HG02678 (cell line): ENCODE results near the gene MAML3.

Source experiments
- ATAC-seq: cut with Tn5 transposase; IDR thresholded peaks from one replicate; pipeline ENCODE4 v1.9.1; 2021; ENCODE audit warnings: mild to moderate bottlenecking, moderate library complexity; ENCODE audit not compliant: unreplicated experiment

MAML3 gene

DNA sequence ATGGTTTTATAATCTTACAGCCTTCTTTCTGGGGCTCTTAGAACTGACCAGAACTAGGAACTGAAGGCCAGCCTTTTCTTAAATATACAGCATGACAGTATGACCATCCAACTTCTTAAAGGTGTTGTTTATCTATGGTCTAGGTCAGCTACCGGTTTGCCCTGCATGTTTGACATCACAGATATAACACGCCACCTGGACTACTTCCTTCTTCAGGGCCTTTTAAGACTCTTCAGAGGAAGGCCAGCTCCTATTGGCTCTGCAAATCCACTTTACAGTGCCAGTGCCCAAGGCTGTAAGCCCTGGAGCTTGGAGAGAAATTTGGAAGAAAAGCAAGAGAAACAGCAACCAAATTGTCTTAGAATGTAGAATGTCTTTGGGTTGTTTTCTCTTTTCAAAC lies 302.9 kb downstream of the MAML3 start:
- no peak for ATAC-seq

DNA sequence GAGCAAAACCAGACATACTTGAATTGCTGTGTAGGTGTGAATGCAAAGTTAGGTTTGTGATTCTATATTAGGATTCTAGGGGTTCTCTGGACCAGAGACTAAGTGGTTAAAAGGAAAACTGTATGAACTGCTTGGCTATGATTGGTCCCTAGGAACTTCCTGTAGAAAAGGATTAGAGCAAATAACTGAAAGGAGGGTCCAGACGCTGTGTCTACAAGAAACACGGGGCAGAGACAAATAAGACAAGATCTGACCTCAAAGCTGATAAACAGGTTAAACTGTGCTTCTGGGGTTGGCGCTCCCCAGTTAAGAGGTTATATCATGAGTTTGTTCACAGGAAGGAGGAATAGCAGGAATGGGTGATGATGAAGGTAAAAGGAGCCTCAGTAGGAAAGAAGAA lies 304.8 kb downstream of the MAML3 start:
- no peak for ATAC-seq

DNA sequence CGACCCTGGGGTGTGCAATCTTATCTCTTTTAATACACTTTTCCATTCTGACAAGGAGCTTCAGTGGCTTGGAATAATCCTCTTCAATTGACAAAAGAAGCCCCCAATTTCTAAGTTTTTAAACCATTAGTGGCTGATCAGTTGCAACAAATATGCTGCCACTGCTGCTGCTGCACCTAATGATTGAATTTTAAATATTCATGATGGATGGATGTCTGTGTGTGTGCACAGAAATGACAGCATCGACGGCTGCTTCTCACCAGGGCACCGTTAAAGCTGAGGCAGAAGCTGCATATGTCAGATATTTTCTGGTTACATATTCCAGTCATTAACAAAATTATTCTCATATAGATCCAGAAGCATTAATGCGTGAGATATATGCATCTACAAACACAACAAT lies 306.0 kb downstream of the MAML3 start:
- ATAC-seq = no peak

GRCh38 chr4:139847602-139848001 lies 306.4 kb downstream of the MAML3 start:
- ATAC-seq = no peak

DNA sequence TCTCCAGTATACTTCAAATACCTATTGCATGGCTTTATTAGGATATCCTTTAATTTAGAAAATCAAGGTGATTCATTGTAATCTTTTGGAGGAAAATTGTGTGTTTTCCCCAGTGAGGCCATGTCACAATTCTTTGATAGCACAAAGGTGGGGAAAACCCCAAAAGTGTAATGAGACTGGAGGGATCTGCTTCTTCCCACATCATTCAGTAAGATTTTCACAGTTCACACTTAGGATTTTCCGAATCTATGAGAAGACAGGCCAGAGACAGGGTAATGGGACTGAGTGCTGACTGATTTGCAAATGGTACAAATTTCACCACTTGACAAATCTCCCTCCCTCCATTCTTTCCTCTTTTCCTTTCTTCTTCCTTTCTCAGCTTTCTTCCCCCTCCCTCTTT lies 307.2 kb downstream of the MAML3 start:
- no peak for ATAC-seq

GRCh38 chr4:139845453-139846093 lies 308.4 kb downstream of the MAML3 start:
- no peak for ATAC-seq

DNA sequence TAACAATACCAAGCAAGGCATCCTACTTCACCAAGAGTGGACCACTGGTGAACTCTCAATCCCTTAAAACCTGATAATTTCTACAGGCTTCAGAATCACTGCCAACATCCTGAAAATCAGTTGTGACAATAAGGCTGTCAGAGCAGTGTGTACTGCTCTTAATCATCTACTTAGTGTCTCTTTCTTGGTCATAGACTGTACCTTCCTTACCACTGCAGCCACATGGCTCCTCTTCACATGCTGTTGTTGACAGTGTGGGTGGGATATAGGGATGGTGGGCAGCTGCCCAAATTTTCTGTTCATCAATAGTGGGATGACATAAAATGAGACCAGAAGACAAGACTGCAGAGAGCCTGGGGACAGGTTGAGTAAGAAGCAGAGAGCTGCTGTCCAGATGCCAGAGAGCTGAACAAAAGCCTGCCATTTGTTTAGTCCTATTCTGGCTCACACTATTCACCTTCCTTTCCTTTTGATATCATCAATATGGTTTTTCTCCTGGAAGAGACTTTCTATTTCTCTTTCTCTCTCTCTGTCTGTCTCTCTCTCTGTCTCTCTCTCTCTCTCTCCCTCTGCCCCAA lies 309.4 kb downstream of the MAML3 start:
- no peak for ATAC-seq

GRCh38 chr4:139844057-139844456 lies 309.9 kb downstream of the MAML3 start:
- no peak for ATAC-seq

GRCh38 chr4:139843641-139844040 lies 310.3 kb downstream of the MAML3 start:
- ATAC-seq = no peak

DNA sequence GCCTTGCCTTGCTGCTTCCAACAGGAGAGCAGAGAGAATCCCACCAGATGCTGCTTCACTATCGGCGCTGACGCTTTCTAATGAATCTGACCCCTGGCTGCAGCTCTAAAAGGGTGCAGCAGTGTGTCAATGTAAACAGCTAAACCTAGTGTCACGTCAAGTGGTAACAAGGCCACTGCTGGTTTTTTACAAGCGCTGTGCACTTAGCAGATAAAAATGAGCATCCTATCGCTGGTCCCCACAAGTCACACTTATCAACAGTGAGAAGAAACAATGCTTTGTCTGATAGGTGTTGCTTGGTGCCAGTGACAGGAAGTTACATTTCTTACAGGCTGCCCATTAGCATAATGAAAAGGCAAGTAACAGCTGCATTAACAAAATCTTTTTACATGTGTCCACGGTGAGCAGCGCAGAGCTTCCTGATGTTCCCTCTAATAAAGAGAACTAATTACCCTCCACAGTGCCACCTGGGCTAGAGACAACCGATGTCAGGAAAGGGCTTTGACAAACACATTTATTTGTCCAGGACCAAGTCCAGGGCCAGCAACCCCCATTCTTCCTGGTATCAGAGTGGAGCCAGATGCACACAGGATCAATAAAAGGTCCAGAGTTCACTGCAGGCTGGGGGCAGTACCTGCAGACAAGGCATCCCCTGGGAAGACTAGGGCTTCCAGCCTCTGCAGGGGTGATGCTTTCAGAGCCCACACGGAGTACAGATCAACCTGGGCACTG lies 312.4 kb downstream of the MAML3 start:
- no peak for ATAC-seq

- ATAC-seq = no peak
Measured at GRCh38 chr4:139840773-139841172, 313.2 kb downstream of the MAML3 start.

DNA sequence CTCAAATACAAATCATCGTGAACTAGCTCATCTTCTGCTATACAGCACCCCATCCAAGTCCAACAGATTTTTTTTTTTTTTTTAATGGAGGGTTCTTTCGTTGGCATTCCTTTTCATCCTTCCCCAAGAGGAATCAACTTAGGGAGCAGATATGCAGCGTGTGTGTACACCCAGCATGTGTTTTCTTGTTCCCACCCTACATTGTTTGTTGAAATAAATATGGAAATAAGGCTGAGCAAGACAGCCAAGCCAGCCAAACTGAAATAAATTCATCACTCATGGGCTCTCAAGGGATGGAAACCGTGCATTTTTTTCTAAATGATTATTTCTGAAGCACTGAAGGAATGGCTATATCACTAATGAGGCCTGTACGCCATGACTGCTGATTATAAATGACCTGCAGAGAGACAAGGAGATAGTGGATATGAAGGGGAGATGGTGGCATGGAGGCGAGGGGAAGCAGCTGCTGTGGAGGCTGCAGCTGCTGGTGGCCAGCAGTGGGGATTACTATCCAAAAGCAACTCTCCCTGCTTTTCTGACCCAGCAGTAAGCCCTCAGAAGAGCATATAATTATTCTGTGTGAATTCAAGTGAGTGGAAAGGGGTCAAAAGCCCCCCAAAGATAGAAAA lies 314.5 kb downstream of the MAML3 start:
- no peak for ATAC-seq

DNA sequence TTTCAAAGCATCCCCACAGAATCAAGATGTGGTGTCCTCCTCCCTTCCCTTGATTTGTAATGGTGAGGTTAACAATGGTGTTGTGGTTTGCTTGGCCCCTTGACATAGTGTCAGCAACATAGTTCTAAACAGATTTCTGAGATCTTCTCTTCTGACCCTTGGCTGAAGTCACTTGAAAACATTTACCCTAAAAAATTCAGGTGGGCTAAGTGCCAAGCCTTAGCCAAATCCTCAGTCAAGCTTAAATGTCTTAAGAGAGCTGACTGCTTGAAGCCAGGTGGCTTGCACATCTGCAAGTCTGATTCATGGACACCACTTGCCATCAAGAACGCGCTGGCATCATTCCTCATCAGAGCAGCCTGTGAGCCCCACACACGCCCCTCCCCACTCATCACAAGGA lies 315.2 kb downstream of the MAML3 start:
- ATAC-seq = no peak

DNA sequence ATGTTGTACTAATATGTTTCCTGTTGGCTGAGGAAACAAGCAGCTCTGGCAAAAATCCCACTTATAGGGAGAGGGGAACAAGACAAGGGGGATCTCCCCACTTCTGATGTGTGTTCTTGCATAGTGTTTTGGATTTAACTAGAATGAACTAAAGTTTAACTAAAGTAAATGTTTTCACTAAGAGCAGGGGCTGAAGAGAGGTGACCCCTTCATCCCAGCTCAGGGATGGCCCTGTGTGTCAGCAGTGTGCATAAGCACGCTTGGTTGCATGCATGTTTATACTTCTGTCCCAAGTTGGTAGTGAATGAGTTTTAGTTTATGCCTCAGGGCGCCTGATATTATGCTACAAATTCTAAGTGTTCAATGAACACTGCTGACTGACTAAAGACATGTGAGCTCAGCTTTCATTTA lies 319.0 kb downstream of the MAML3 start:
- ATAC-seq = no peak

DNA sequence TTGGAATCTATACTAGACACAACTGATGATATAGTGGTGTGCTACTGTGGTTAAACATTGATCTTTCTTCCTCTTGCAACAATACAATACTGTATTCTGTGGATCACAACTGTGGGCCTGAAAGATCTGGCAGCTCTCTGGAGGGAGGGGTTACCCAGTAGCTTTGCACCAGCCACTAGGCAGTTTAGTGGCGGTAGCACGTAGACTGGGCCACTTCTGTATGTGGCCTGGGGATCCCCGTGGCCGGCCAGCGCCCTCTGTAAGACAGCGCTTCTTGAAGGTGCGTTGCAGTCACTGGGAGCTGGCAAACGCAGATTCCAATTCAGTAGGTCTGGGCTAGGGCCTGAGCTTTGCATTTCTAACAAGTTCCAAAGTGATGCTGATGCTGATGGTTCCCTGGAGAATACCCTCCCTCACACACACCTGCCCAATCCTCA lies 319.7 kb downstream of the MAML3 start:
- ATAC-seq = no peak

DNA sequence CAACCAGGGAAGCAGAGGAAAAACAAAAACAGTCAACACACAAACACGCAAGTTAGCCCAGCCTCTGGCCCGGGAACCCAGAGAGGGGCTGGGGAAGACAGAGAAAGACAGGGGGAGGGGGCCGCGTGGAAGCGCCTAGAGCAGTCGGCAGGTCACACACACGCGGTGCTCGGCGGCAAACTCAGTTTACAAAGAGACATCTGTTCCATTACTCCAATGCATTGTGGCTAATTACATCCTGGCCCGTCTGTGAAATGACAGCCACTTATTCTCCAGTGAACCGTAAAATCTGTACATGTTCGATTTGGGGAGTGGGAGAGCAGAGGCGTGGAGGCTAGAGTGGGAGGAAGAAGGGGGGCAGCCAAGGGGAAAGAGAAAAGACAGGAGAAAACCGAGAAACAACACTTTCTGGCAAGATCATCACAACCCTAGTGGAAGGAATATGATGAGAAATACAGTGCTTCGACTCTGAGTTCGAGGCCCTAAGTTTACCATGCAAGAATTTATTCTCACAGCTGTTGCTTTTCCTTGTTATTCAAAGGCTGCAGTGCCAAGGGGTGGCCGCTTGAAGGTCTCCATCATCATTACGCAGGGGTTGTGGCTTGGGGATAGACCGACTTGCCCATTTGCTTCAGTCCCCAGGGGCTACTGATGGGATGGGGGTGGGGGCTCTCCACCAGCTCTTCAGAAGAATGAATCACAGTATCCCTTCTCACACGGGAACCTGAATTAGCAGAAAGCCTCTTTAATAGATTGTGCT lies 320.7 kb downstream of the MAML3 start:
- no peak for ATAC-seq

DNA sequence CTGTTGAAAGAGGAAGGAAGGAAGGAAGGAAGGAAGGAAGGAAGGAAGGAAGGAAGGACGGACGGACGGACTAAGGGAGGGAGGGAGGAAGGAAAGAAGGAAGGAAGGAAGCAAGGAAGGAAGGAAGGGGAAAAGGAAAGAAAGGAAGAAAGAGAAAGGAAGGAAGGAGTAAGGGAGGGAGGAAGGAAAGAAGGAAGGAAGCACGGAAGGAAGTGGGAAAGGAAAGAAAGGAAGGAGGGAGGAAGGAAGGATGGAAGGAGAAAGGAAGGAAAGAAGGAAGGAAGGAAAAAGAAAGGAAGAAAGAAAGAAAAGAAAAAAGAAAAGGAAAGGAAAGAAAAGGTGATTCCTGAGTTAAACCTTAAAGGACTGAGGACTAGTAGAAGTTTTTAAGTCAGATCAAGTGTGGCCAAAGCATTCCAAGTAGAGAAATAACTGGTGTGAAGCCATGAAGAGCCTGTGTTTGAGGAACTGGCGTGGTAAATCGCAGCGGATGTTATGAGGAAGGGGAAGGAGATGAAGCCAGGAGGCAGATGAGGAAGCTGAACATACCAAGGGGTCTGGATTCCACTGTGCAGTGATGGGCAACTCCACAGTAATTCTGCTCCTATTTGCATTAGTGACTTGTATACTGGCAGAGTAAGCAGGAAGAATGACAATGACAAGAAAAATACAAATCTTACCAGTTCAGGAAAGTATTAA lies 324.9 kb downstream of the MAML3 start:
- ATAC-seq = no peak

DNA sequence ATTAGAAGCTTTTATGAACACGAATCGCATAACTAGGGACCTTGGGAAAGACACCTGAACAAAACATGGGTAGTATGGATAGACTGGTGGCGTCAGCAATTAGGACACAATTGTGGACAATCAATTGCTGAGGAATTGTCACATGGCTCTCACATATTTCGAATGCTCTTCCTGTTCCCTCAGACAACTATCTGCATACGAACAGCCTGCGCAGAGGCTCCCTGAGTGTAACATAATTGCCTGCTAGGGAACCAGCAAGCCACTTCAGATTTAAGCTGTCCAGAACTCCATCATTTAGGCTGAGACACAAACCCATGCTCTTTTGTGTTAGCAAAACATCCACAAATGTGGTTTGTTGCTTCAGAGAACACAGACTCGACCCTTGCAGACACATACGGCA lies 327.6 kb downstream of the MAML3 start:
- ATAC-seq = no peak

GRCh38 chr4:139825523-139826014 lies 328.4 kb downstream of the MAML3 start:
- no peak for ATAC-seq

DNA sequence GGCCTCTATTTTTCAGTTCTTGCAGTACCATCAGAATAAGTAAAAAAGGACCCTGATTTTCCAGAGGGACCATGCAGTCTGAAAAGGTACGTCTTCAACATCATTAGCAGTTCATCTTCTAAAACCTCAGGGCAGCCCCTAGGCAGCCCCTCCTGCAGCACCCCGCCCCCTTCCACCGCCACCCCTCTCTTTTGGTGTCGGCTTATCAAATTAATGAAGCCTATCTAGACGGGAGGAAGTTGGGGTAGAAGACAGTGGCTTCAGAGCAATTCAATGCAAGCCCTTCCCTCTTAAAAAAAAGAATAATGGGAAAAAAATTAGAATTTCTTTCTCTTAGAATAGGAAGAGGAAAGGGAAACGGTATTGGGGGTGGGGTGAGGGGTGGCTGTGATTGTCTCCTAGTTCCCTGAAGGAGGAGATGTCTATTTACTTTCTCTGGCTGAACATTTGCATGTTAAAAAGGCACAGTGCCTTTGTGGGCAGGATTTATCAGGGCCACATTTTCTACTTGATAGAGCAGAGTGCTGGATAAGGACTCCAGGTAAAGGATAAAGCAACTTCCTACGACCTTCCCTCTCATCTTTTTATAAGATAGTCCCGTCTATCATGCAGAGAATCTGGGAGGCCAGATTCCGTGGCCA lies 329.0 kb downstream of the MAML3 start:
- no peak for ATAC-seq
